K562 (cell line): ENCODE results near the gene ADCY1. TPM values are rescaled to one million over a fixed set of nuclear protein-coding genes. Genes with fewer than 3 reads are reported as not detected.

ENCODE experiments used
- ATAC-seq: fragments of 200-7000 bp; cut with Tn5 transposase; 3 replicates; pipeline ENCODE4 v1.9.1; 2020; ENCODE audit warnings: moderate library complexity
- BruUV-seq: library from RNA; stranded (reverse); fragments of 400-500 nt; replicated peaks from 2 replicates; lab custom pipeline; 2021; lab: Mats Ljungman, UMichigan
- CTCF ChIA-PET: fragments of 300-600 bp; formaldehyde crosslinking; extraction: SDS; loops from one replicate; lab custom pipeline; 2021; ENCODE audit warnings: low intra/inter-chr PET ratio; lab: Yijun Ruan, JAX
- POLR2A ChIA-PET: fragments of 300-600, 350-650 bp; sonication (Branson Sonifier 250); formaldehyde crosslinking; extraction: SDS; loops from one replicate; lab custom pipeline; 2021; ENCODE audit warnings: antibody characterized with exemption, inconsistent platforms; lab: Yijun Ruan, JAX
- DNase-seq, 4 experiments: peaks; one replicate each; pipeline versions ENCODE4 v3.0.0 to v3.0.0-alpha.2; 2011 to 2018; ENCODE audit warnings: low spot score in 3 of 4, mixed read lengths in 3 of 4; ENCODE audit errors: extremely low read depth in 1 of 4
- FAIRE-seq: peaks from 2 replicates; lab custom pipeline; 2011; peaks lifted over from hg19 to GRCh38; lab: Jason Lieb, UNC
- H2AFZ ChIP-seq: 2 replicates; pipeline ENCODE4 v1.6.0; 2011; ENCODE audit warnings: low read depth, low read length, control low read depth, inconsistent platforms
- H3K27ac ChIP-seq: fragments of 200-600 bp; 3 replicates; pipeline ENCODE4 v1.8.0; 2011; ENCODE audit warnings: low read depth, mild to moderate bottlenecking, control low read depth, inconsistent platforms, low read length, moderate library complexity, mixed read lengths; ENCODE audit errors: extremely low read depth
- H3K27me3 ChIP-seq, 2 experiments: fragments of 300-600 bp in 1 of 2; 2 replicates in 1 of 2; 3 replicates in 1 of 2; pipeline versions ENCODE4 v1.6.0 to v1.8.0; 2011; ENCODE audit warnings: inconsistent platforms in 2 of 2, low read length in 2 of 2, mild to moderate bottlenecking in 1 of 2, mixed read lengths in 1 of 2, moderate library complexity in 1 of 2; ENCODE audit not compliant: control insufficient read depth in 2 of 2, insufficient read depth in 2 of 2
- H3K36me3 ChIP-seq: fragments of 300-600 bp; 3 replicates; pipeline ENCODE4 v1.8.0; 2011; ENCODE audit warnings: mild to moderate bottlenecking, low read length, inconsistent platforms; ENCODE audit not compliant: control insufficient read depth, insufficient read depth
- H3K4me1 ChIP-seq, 2 experiments: fragments of 200-600 bp in 1 of 2; replicated peaks in 1 of 2; 2 replicates in 1 of 2; 3 replicates in 1 of 2; pipeline versions ENCODE4 v1.5.1 to v1.8.0; 2011; ENCODE audit warnings: inconsistent platforms in 2 of 2, low read length in 2 of 2, mild to moderate bottlenecking in 1 of 2, mixed read lengths in 1 of 2, moderate library complexity in 1 of 2; ENCODE audit not compliant: control insufficient read depth in 2 of 2, insufficient read depth in 2 of 2
- H3K4me2 ChIP-seq: 2 replicates; pipeline ENCODE4 v1.6.1; 2011; ENCODE audit warnings: low read length, control low read depth, inconsistent platforms, mixed read lengths; ENCODE audit not compliant: insufficient read depth
- H3K4me3 ChIP-seq: fragments of 200-600 bp; sonication (generic), shearing (Covaris generic); 2 replicates; pipeline ENCODE4 v1.5.1; 2016; ENCODE audit warnings: control low read depth, inconsistent platforms
- H3K79me2 ChIP-seq: fragments of 200-600 bp; 3 replicates; pipeline ENCODE4 v1.8.0; 2011; ENCODE audit warnings: low read length, inconsistent platforms; ENCODE audit not compliant: control insufficient read depth, insufficient read depth
- H3K9ac ChIP-seq, 2 experiments: 2 replicates each; pipeline versions ENCODE4 v1.6.0 to v1.6.1; 2011; ENCODE audit warnings: low read depth in 2 of 2, low read length in 2 of 2, control low read depth in 1 of 2, inconsistent platforms in 1 of 2, mild to moderate bottlenecking in 1 of 2, mixed read lengths in 1 of 2; ENCODE audit not compliant: insufficient read depth in 1 of 2
- H3K9me1 ChIP-seq: one replicate; pipeline ENCODE4 v1.6.0; 2011; ENCODE audit warnings: inconsistent platforms, mild to moderate bottlenecking, low read length, moderate library complexity; ENCODE audit not compliant: control insufficient read depth, insufficient read depth
- H3K9me3 ChIP-seq: replicated peaks from 2 replicates; pipeline ENCODE4 v1.5.1; 2011; ENCODE audit warnings: low read depth, low read length, inconsistent platforms; ENCODE audit not compliant: control insufficient read depth, insufficient read depth
- H4K20me1 ChIP-seq: replicated peaks from 2 replicates; pipeline ENCODE4 v1.6.1; 2011; ENCODE audit warnings: low read length, inconsistent platforms, mixed read lengths; ENCODE audit not compliant: control insufficient read depth, insufficient read depth
- EHMT2 ChIP-seq: fragments of 450-650 bp; IDR thresholded peaks from 2 replicates; pipeline ENCODE4 v1.6.1; 2018; ENCODE audit warnings: antibody characterized with exemption
- ERF ChIP-seq: fragments of 450-650 bp; formaldehyde crosslinking; IDR thresholded peaks from 2 replicates; pipeline ENCODE4 v1.4.0; 2020; ENCODE audit warnings: mild to moderate bottlenecking, mixed read lengths
- ETV1 ChIP-seq: fragments of 450-650 bp; conservative IDR thresholded peaks from 2 replicates; pipeline ENCODE4 v1.6.1; 2016; ENCODE audit warnings: missing genetic modification characterization, control low read depth, low read depth, missing compliant biosample characterization
- LEF1 ChIP-seq: fragments of 450-650 bp; IDR thresholded peaks from 2 replicates; pipeline ENCODE4 v1.6.1; 2016; ENCODE audit warnings: mild to moderate bottlenecking
- NCOA4 ChIP-seq: fragments of 450-650 bp; IDR thresholded peaks from 2 replicates; pipeline ENCODE4 v1.6.1; 2018; ENCODE audit warnings: mild to moderate bottlenecking; ENCODE audit not compliant: partially characterized antibody
- NFIX ChIP-seq: fragments of 250-450 bp; sonication (Bioruptor Pico); IDR thresholded peaks from 2 replicates; pipeline ENCODE4 v1.4.0; 2020; ENCODE audit warnings: low read depth, mild to moderate bottlenecking, moderate library complexity
- NFYB ChIP-seq: IDR thresholded peaks from 2 replicates; pipeline ENCODE4 v1.6.1; 2011; ENCODE audit warnings: mild to moderate bottlenecking, moderate library complexity; ENCODE audit not compliant: insufficient read length; ENCODE audit errors: extremely low read depth
- POU5F1 ChIP-seq: fragments of 150-350 bp; IDR thresholded peaks from 2 replicates; pipeline ENCODE4 v1.6.1; 2014; ENCODE audit warnings: borderline replicate concordance, low read length, low read depth, mild to moderate bottlenecking; ENCODE audit not compliant: partially characterized antibody
- TAL1 ChIP-seq: fragments of 450-650 bp; IDR thresholded peaks from 2 replicates; pipeline ENCODE4 v1.6.1; 2016; ENCODE audit warnings: mild to moderate bottlenecking
- TRIM28 ChIP-seq: fragments of 450-650 bp; IDR thresholded peaks from 2 replicates; pipeline ENCODE4 v1.6.1; 2017
- ZNF785 ChIP-seq: fragments of 250-450 bp; sonication (Bioruptor Pico); IDR thresholded peaks from 2 replicates; pipeline ENCODE4 v1.4.0; 2020; ENCODE audit warnings: mild to moderate bottlenecking
- WGBS: fragments of 100-300 bp; shearing (Covaris generic); methylation state at CpG from one replicate; pipeline ENCODE4 v1.1.6; 2016; ENCODE audit warnings: low coverage, mixed read lengths; ENCODE audit not compliant: insufficient coverage; ENCODE audit errors: missing lambda C conversion rate; 5-methylcytosine and 5-hydroxymethylcytosine counted together
- in situ Hi-C: fragments of 300-500 bp; cut with MboI; formaldehyde crosslinking; loops from 4 replicates; pipeline ENCODE4 v1.15.0; 2018; ENCODE audit warnings: inconsistent platforms, mixed read lengths
- intact Hi-C: fragments of 100-400 bp; cut with micrococcal nuclease; formaldehyde crosslinking; loops from 2 replicates; pipeline ENCODE4 v1.14.2; 2022
- polyA plus RNA-seq, 8 experiments: library from polyadenylated mRNA; depleted of rRNA in 4 of 8; stranded (reverse) in 5 of 8; unstranded in 3 of 8; fragments of >200 nt; fragmentation: Nextera tagmentation in 2 of 8; fragmentation: Illumina TruSeq in 1 of 8; extraction: Ambion mirVana in 2 of 8; extraction: Trizol in 1 of 8; gene quantifications; 2 replicates each; pipeline versions ENCODE4 v1.2.1 to v1.2.3, GENCODE V29; 2011 to 2014; ENCODE audit warnings: inconsistent platforms in 1 of 8, missing spikeins in 1 of 8
- total RNA-seq, 7 experiments: library from RNA; depleted of rRNA in 6 of 7; stranded (reverse); fragments of >200 nt in 6 of 7; fragmentation: Illumina TruSeq in 2 of 7; extraction: Trizol in 2 of 7; gene quantifications; 2 replicates each; pipeline versions ENCODE4 v1.2.1 to v1.2.3, GENCODE V29; 2011 to 2021; ENCODE audit warnings: low replicate concordance in 1 of 7
- TF ChIP-seq, protein P1 (sequence below): sonication (generic); formaldehyde crosslinking; IDR thresholded peaks from 2 replicates; pipeline ENCODE4 v1.8.0; 2022; ENCODE audit warnings: missing genetic modification reagents, mild to moderate bottlenecking, moderate library complexity, borderline replicate concordance
- TF ChIP-seq, protein P2 (sequence below): sonication (generic); formaldehyde crosslinking; IDR thresholded peaks from 2 replicates; pipeline ENCODE4 v1.8.1; 2022; ENCODE audit warnings: missing genetic modification reagents

The ADCY1 gene
- total and polyA plus RNA-seq, 9 of the 15 experiments (the other 6 are each of a cell fraction or from before 2014, with no cell fraction given), result under 0.01 to 0.18 (median 0.10) TPM; not detected in 4

DNA sequence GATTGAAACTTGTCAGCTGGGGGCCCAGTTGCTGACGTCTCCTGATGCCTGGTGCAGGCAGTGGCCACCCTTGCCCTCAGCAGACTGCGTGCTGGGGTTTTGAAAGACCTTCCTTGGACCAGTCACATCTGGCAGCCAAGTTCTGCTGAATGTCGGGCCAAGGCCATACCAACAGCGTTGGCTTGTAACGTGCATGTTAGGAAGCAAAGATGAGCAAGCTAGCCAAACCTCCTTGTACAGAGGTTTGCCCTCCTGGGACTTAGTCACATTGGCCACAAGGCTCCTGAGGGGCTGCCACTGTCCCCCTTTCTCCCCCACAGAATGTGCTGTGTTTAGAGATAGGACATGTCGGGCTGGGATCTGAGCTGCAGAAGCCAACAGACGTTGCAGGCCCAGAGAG, 49.0 kb downstream of the ADCY1 start (continued):
- TF ChIP-seq TAL1, result no peak
- TF ChIP-seq, all 486 proteins: peak for 0

DNA sequence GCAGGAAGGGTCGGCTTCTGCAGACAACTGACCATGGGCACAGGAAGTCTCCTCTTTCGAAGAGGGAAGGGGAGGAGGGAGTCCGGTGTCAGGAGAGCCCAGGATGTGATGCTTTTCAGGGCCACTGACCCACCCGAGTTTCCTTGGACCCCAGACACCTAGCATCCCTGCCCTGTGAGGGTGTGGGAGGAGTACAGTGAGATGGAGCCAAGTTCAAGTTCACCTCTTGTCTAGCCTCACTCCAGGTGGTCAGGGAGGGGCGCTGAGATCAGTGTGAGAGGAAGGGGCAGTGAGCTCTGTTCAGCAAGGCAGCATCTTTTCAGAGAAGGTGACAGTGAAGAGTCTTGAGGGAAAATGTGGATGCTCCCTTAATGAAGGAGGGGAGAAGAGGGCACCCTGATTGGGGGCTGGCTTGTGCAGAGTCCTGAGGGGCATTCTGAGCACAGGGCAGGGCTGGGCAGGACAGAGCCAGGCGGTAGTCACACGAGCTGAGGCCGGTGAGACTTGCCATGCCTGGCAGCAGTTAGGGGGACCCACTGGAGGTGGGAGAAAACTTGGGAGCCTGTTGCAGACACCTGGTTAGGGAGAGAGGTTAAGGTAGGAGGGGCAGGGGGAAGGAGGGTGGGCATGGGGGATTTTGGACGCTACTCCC, 49.7 kb downstream of the ADCY1 start:
- TF ChIP-seq EHMT2, result no peak
- TF ChIP-seq NFIX (CRISPR knock-in tag), result no peak
- ChIA-PET CTCF (no interaction called here), POLR2A (interaction anchor here (0.6 to 0.9 kb wide), 2 partner anchors 17 to 27 kb away, joined by 3 to 4 read pairs; no protein-coding TSS in a partner anchor)
- no peaks in the 10 kb centered on the region for H3K9me1 ChIP-seq
- intact Hi-C loops (no loop called here), in situ Hi-C loops (no loop called here)
- 0% methylated on average over 7 of the region's 9 CpGs for WGBS
- BruUV-seq, result no TSS peak
- H3K36me3 ChIP-seq, result no peaks in the 10 kb centered on the region
- no peak overlapping the region for H2AFZ ChIP-seq
- H3K9ac ChIP-seq, result no peak overlapping the region
- DNase-seq (no peak), ATAC-seq (no peak), FAIRE-seq (no peak)
- no peaks in the 10 kb centered on the region for H3K4me1 ChIP-seq
- no peak overlapping the region for H3K4me3 ChIP-seq
- H3K27ac ChIP-seq, result no peak overlapping the region
- H3K27me3 ChIP-seq, result peaks cover 0 to 13% of the 10 kb centered on the region in 2 experiments; a peak in 2 of 5 replicates
- H3K79me2 ChIP-seq, result no peaks in the 10 kb centered on the region
- no peaks in the 10 kb centered on the region for H3K9me3 ChIP-seq
- no peak overlapping the region for H3K4me2 ChIP-seq
- H4K20me1 ChIP-seq, result no peaks in the 10 kb centered on the region

DNA sequence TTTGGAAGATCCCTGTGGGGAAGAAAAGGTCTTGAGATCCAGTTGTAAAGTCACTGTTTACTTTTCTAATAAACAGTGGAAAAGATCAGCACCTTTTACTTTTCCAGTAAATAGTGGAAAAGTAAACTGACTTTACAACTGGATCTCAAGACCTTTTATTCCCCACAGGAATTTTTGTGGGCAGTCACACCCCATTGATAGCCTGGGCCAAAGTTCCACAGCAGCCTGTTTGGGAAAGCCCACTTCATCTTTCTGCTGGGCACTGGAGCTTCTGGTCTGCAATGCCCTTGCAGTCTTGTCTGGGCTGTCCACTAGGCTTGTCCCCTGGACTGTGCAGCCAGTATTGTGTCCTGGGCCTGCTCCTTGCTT, 50.2 kb downstream of the ADCY1 start:
- no peak overlapping the region for H2AFZ ChIP-seq
- FAIRE-seq, result no peak
- no peaks in the 10 kb centered on the region for H4K20me1 ChIP-seq
- no peaks in the 10 kb centered on the region for H3K9me1 ChIP-seq
- no peaks in the 10 kb centered on the region for H3K36me3 ChIP-seq
- intact Hi-C loops, result no loop called here
- no peaks in the 10 kb centered on the region for H3K4me1 ChIP-seq
- H3K27ac ChIP-seq, result no peak overlapping the region
- H3K4me2 ChIP-seq, result no peak overlapping the region
- H3K79me2 ChIP-seq, result no peaks in the 10 kb centered on the region
- BruUV-seq, result no TSS peak
- H3K27me3 ChIP-seq, result peaks cover 0 to 13% of the 10 kb centered on the region in 2 experiments; a peak in 2 of 5 replicates
- in situ Hi-C loops, result no loop called here
- no peak overlapping the region for H3K4me3 ChIP-seq
- H3K9ac ChIP-seq, result no peak overlapping the region
- ChIA-PET CTCF (no interaction called here), POLR2A (no interaction called here)
- H3K9me3 ChIP-seq, result no peaks in the 10 kb centered on the region
- no peak for DNase-seq
- ATAC-seq, result no peak
- TF ChIP-seq, protein P1, sequence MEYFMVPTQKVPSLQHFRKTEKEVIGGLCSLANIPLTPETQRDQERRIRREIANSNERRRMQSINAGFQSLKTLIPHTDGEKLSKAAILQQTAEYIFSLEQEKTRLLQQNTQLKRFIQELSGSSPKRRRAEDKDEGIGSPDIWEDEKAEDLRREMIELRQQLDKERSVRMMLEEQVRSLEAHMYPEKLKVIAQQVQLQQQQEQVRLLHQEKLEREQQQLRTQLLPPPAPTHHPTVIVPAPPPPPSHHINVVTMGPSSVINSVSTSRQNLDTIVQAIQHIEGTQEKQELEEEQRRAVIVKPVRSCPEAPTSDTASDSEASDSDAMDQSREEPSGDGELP (CRISPR knock-in tag), result no peak
- TF ChIP-seq NCOA4, result no peak
- TF ChIP-seq ZNF785 (CRISPR knock-in tag), result no peak
- no peak for TF ChIP-seq ETV1 (tag)
- TF ChIP-seq POU5F1, result no peak
- TF ChIP-seq TRIM28, result no peak
- no peak for TF ChIP-seq NFYB
- no peak for TF ChIP-seq ERF
- TF ChIP-seq, protein P2, sequence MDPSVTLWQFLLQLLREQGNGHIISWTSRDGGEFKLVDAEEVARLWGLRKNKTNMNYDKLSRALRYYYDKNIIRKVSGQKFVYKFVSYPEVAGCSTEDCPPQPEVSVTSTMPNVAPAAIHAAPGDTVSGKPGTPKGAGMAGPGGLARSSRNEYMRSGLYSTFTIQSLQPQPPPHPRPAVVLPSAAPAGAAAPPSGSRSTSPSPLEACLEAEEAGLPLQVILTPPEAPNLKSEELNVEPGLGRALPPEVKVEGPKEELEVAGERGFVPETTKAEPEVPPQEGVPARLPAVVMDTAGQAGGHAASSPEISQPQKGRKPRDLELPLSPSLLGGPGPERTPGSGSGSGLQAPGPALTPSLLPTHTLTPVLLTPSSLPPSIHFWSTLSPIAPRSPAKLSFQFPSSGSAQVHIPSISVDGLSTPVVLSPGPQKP (CRISPR knock-in tag), result no peak
- no peak for TF ChIP-seq LEF1
